M059J (cell line): ENCODE data around the gene AP3D1. TPM values are rescaled to one million over a fixed set of nuclear protein-coding genes. Genes with fewer than 3 reads are reported as not detected.
"Not testable (repeated sequence)": the region's sequence is repeated elsewhere in the genome, so short reads cannot be mapped to it uniquely, and the experiment has no call there.

ENCODE experiments used
- DNase-seq: peaks from one replicate; pipeline ENCODE4 v3.0.0-alpha.2; 2012; ENCODE audit warnings: low read depth
- total RNA-seq: library from RNA; depleted of rRNA; stranded (reverse); fragments of >200 nt; shearing (Covaris generic); gene quantifications from 2 replicates; pipeline ENCODE4 v1.2.3, GENCODE V29; 2014

The AP3D1 gene
- total RNA-seq, 1 experiment from 2014 or later, result 93.3 TPM

- no peak for DNase-seq
Observed at GRCh38 chr19:2150794-2151338, 500 bp downstream of the AP3D1 start.

DNA sequence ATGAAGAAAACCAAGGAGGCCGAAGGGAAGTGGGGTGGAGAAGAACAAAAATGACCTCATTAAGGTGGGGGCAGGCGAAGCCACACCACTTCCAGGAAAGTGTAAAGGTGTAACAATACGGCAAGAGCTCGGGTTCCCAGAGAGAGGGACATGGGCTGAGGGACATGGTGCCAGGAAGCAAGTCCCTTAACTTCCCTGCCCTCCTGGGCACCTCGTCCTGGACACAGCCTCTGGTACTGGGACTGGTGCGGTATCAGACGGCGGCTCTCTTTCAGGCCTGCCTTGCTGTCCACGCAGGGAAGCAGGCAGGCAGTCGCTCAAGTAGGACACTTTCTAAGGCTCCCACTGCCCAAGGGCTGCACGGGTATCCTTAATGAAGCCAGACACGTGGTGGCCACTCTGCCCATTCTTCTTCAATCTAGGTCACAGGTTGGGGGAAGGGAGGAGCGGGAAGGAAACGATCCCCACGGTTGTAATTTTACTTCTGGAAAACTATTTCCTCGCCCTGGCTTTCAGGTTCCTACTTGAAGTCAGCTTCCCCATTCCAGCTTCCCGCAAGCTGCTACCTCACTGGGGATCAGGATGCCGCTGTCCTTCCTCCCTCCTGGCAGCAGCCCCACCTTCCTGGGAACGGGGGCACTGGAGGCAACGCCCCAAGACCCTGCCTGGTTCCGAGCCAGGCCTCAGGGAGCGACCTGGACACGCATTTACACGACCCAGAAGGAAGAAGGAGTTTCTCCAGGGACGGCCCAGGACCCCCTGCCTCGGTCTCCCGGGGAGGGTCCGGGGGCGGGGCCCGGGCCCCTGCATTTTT is 1.2 kb downstream of the AP3D1 start:
- DNase-seq, result peak; percentile 35

DNA sequence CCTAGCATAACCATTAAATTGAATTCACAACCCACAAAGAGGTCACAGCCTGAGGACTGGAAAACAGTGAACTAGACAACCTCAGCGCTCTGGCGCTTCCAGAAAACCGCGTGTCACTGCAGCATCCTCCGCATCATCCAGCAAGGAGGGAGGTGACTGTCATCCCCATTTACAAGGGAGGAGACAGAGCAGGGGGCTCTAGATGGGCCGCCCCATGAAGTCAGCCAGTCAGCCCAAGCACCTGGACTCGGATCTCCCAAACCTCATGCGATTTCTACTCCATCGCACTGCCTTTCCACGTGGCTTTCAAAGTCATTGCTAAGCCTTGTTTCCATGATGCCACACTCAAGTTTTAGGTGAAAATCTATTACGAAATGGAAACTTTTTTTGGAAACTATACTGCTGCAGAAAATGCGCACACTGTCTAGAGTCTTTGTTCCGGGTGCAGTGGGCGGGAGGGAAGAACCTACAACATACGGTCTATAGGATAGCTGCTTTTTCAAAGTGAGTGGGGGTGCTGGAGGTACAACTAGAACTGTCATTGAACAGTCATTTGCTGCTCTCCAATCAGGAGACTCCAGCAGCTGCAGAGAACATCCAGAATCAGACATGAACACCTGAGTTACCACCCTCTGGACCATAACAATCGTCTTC is 2.8 kb downstream of the AP3D1 start:
- DNase-seq, result no peak

DNA sequence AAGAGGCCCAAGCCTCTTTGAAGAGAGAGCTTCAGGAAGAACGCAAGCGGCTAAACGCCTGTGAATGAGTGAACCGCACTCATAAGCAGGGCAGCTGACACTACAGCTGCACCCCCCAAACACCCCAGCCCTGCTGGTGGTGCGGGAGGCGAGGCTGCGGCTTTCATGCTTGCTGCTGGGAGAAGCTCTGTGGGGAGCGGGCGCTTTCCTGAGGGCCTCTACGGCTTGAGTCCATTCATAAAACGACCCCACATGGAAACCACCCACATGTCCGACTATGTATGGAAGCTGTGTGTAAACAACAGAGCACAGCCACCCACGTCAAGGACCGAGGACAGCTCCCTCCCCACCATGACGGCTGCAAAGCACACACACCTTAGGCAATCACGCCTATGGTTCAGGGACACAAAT is 5.5 kb downstream of the AP3D1 start:
- DNase-seq, result no peak

DNA sequence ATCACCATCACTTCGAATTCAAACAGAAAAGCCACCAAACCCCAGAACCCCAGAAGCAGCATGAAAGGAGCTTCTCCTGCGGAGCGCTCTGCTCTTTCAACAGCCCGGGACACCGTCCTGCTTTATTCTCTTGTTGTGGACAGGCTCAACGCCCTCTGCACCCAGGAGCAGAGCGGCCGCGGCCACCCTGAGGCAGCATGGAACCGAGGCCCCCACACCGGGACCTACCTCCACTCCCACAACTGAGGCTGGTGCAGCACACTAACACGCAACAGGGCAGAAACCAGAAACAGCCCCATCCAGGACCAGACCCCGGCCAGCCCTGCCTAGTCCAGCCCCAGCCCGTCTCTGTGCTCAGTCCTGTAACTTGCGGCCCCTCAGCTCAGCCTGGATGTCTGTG is 7.2 kb downstream of the AP3D1 start:
- DNase-seq, result no peak

GRCh38 chr19:2142173-2142829 is 9.1 kb downstream of the AP3D1 start:
- DNase-seq, result no peak

GRCh38 chr19:2140138-2140569 is 11.2 kb downstream of the AP3D1 start:
- no peak for DNase-seq

DNA sequence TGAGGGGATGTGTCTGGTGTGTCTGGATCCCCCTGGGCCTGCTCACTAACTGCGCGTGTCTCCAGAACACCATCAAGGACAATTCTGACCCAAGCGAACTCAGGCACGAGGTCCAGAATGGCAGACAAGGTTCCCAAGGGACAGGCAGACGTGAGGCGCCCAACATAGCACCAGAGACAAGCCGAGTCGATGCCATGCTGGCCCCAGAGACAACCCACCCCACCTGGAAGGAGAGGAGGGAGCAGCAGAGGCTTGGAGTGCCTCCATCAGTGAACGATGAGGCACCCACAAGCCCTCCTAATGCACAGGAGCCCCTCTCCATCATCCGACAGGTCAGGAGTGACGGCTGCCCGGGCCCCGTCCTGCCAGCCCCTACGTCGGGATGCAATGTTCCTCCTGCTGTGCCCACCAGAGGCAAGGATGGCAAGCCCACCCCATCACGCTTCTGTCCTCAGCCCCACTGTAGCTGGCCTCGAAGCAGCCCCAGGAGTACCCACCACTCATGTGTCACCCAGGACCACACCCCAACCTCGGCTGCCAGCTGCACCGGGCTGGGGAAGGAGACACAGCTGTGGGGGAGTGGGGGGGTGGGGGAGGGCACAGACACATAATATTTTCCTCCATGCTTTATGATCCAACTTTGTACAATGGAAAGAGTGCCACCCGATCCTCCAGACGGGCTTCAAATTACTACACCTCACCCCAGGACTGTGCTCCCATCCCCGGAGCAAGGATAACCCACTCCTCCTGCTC is 11.8 kb downstream of the AP3D1 start:
- no peak for DNase-seq

DNA sequence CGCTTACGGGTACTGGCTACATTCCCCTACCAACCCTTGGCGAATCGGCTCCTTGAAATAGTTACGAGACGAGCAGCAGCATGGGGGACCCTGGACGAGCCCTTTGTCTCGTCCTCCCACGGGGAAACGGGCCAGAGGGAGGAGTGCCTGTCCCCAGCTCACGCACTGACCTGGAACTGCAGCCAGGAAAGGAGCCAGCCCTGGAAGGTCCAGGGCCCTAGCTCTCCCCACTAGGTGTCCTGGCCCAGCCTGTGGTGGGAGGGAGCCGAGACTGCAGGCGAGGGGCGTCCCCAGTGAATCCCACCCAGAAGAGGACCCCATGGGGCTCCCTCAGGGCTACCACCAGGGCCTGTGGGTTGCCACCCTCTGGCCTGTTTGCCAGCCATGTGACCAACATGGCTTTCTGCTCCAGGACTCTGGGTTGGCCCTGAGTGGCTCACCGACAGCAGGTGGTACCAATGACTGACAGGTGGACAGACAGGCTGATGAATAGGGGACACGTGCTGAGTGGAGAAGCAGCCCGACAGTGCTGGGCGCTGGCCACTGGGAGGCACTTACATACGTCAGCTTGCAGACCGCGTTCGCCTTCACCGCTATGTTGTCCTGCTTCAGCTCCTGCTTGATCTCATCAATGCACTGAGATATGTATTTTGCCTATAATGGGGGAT is 13.2 kb downstream of the AP3D1 start:
- no peak for DNase-seq

DNA sequence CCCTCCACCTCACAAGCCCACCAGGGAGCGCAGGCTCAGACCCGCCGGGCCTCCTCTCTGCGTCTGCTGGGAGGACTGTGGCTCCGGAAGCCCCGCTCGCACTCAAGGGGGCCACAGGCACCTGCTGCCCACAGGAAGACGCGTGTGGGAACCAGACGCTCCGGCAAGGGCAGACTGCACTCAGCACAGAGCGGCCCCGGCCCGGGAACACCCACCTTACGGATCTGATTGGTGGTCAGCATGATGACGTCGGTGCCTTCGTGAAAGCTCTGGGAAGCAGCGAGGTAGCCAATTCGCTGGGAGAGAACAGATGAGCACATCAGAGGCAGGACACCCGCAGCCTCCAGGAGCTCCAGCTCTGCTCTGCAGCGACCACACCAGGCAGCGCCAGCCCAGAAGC is 14.6 kb downstream of the AP3D1 start:
- DNase-seq, result no peak

DNA sequence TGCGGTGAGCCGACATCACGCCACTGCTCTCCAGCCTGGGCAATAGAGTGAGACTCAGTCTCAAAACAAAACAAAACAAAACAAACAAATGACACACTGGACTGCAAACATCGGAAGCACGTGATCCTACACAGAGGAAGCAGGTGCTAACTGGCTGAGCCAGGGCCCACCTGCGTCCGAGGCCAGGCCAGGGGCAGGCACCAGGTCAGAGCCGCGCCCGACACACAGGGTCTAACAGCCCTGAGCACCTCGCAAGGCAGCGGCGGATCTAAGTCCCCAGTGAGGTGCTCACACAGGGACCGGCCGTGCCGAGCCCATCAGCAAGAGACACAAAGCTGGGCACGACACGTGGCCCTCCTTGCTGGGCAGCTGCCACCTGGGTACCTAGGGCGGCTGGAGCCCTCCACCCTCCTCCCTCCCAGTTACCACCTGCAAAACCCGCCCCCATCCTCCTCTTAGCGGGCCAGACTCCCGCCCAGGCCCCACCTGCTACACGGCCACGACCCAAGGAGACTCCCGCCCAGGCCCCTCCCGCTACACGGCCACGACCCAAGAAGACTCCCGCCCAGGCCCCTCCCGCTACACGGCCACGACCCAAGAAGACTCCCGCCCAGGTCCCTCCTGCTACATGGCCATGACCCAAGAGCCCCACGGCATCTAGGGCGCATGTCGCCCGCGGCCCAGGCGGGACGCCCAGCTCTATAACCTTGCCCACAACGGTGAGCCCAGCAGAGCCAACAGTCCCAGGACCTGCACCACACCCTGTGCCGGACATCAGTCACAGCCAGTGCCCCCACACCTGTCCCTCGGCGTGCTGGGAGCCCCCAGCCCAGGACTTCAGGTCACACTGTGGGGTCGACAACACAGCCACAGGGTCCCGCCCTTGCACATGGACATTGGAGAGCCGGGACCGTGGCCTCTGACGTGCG is 15.6 kb downstream of the AP3D1 start:
- no peak for DNase-seq

- no peak for DNase-seq
Observed at GRCh38 chr19:2132731-2133490, 18.5 kb downstream of the AP3D1 start.

GRCh38 chr19:2132191-2132590 is 19.2 kb downstream of the AP3D1 start:
- DNase-seq, result no peak

GRCh38 chr19:2131012-2131975 is 20.1 kb downstream of the AP3D1 start:
- not testable (repeated sequence) for DNase-seq

DNA sequence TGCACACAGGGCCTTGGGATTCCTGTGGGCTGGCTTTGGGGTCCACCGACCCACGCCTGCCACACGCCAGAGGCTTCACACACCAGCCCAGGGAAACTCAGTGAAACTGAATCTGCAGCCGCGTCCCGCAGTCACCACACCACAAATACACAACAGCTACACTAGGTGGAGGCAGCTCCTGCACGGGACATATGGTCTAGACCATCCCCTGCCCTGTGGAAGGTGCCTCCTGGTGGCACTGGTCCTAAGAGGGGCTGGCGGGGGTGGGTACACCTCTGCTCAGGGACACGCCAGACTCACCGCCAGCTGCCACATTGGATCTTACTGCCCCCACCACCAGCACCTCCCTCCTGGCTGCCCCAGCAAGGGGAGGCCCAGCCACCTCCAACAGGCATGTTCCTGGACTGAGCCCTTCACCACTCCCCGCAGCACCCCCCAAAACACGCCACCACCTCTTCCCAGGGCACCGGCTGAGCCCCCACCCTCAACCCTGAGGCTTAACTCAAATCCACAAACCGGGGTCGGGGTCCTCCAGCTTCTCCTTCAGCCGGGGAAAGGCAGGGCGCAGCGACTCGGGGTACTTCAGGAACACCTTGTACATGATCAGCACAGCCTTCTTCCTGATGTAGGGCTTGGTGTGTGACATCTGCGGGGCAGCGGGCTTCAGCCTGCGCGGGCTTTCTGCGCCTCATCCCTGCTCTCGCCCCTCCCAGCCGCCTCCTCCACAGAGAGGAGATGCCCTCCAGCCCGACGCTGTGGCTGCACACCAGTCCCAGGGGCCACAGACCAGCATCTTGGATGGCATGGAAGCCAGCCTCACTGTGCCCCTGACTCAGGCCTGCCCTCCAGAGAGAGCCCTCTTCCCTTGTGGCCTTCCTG is 21.2 kb downstream of the AP3D1 start:
- DNase-seq, result no peak

- no peak for DNase-seq
Observed at GRCh38 chr19:2129486-2129885, 21.9 kb downstream of the AP3D1 start.

- no peak for DNase-seq
Observed at GRCh38 chr19:2129022-2129421, 22.3 kb downstream of the AP3D1 start.
